B cell (primary cell): ENCODE data around the gene RPS6KL1. TPM values are rescaled to one million over a fixed set of nuclear protein-coding genes. Genes with fewer than 3 reads are reported as not detected.
"Not testable (repeated sequence)": the region's sequence is repeated elsewhere in the genome, so short reads cannot be mapped to it uniquely, and the experiment has no call there.

Experiments
- ATAC-seq: fragments of 200-7000 bp; cut with Tn5 transposase; one replicate; pipeline ENCODE4 v1.10.0; 2021; ENCODE audit warnings: low read depth, mild to moderate bottlenecking, moderate number of reproducible peaks, moderate library complexity
- CTCF ChIA-PET: fragments of 350-600 bp; sonication (Branson Sonifier 250); formaldehyde crosslinking; loops from one replicate; lab custom pipeline; 2021; ENCODE audit warnings: antibody characterized with exemption, inconsistent platforms; lab: Charles Lee
- POLR2A ChIA-PET: fragments of 350-600 bp; sonication (Branson Sonifier 250); formaldehyde crosslinking; loops from one replicate; lab custom pipeline; 2021; ENCODE audit warnings: antibody characterized with exemption; lab: Charles Lee
- DNase-seq: peaks from one replicate; pipeline ENCODE4 v3.0.0; 2013
- H2AFZ ChIP-seq: 2 replicates; pipeline ENCODE4 v1.6.1; 2012; ENCODE audit warnings: mild to moderate bottlenecking, low read depth, low read length; ENCODE audit not compliant: insufficient read depth, poor library complexity, severe bottlenecking
- H3K27ac ChIP-seq, 2 donors: 1 replicate in 1 of 2; 2 replicates in 1 of 2; pipeline ENCODE4 v1.5.1; 2012 to 2013; ENCODE audit warnings: low read length in 2 of 2, mild to moderate bottlenecking in 2 of 2, moderate library complexity in 1 of 2
- H3K27me3 ChIP-seq, 4 experiments: fragments of 200-600 bp in 1 of 4; sonication (generic) in 1 of 4; replicated peaks in 1 of 4; 1 replicate in 2 of 4; 2 replicates in 2 of 4; pipeline versions ENCODE4 v1.6.1 to v1.7.0; 2013 to 2016; ENCODE audit warnings: low read length in 3 of 4, mild to moderate bottlenecking in 2 of 4, mixed read lengths in 1 of 4, moderate library complexity in 1 of 4; ENCODE audit not compliant: insufficient read depth in 4 of 4, control insufficient read depth in 3 of 4; ENCODE audit errors: control extremely low read depth in 1 of 4
- H3K36me3 ChIP-seq, 2 experiments: replicated peaks in 1 of 2; 1 replicate in 1 of 2; 2 replicates in 1 of 2; pipeline versions ENCODE4 v1.6.1 to v1.7.1; 2013; ENCODE audit warnings: low read length in 1 of 2; ENCODE audit not compliant: insufficient read depth in 2 of 2, control insufficient read depth in 1 of 2; ENCODE audit errors: control extremely low read depth in 1 of 2, extremely low read depth in 1 of 2
- H3K4me1 ChIP-seq, 2 donors: fragments of 200-600 bp in 1 of 2; sonication (generic) in 1 of 2; 1 replicate in 1 of 2; 2 replicates in 1 of 2; pipeline versions ENCODE4 v1.5.1 to v1.6.1; 2013 to 2017; ENCODE audit warnings: low read length in 2 of 2; ENCODE audit not compliant: control insufficient read depth in 2 of 2, insufficient read depth in 2 of 2
- H3K4me2 ChIP-seq: replicated peaks from 2 replicates; pipeline ENCODE3; 2012; ENCODE audit warnings: mild to moderate bottlenecking, low read depth, low read length; ENCODE audit not compliant: poor library complexity, severe bottlenecking
- H3K4me3 ChIP-seq, 5 experiments: fragments of 200-600 bp in 1 of 5; sonication (generic) in 1 of 5; 1 replicate in 3 of 5; 2 replicates in 2 of 5; pipeline versions ENCODE4 v1.5.1 to v1.7.0; 2011 to 2016; ENCODE audit warnings: low read length in 4 of 5, mild to moderate bottlenecking in 4 of 5, low read depth in 2 of 5, control low read depth in 1 of 5, moderate library complexity in 1 of 5; ENCODE audit not compliant: insufficient read depth in 1 of 5; ENCODE audit errors: control extremely low read depth in 1 of 5, extremely low read depth in 1 of 5
- H3K79me2 ChIP-seq: fragments of 200-600 bp; sonication (generic); one replicate; pipeline ENCODE4 v1.6.0; 2016; ENCODE audit warnings: low read length; ENCODE audit not compliant: control insufficient read depth, insufficient read depth
- H3K9ac ChIP-seq: fragments of 200-600 bp; sonication (generic); 2 replicates; pipeline ENCODE4 v1.6.1; 2017; ENCODE audit warnings: mild to moderate bottlenecking, low read length, moderate library complexity
- H3K9me3 ChIP-seq, 3 donors: one replicate each; pipeline versions ENCODE4 v1.6.1 to v1.7.1; 2013; ENCODE audit warnings: low read length in 2 of 3; ENCODE audit not compliant: control insufficient read depth in 2 of 3, insufficient read depth in 1 of 3; ENCODE audit errors: control extremely low read depth in 1 of 3
- H4K20me1 ChIP-seq: 2 replicates; pipeline ENCODE4 v1.6.0; 2012; ENCODE audit warnings: mild to moderate bottlenecking, low read length; ENCODE audit not compliant: insufficient read depth, control insufficient read depth, poor library complexity, severe bottlenecking
- H3K27ac Mint-ChIP-seq: one replicate; pipeline ENCODE4 v1.8.0; 2021; ENCODE audit warnings: mixed read lengths
- H3K27me3 Mint-ChIP-seq: one replicate; pipeline ENCODE4 v1.8.0; 2021; ENCODE audit warnings: mixed read lengths
- H3K4me1 Mint-ChIP-seq: one replicate; pipeline ENCODE4 v1.8.0; 2021; ENCODE audit warnings: mixed read lengths
- H3K4me3 Mint-ChIP-seq: one replicate; pipeline ENCODE4 v1.8.0; 2021; ENCODE audit warnings: mixed read lengths
- H3K9me3 Mint-ChIP-seq: one replicate; pipeline ENCODE4 v1.8.0; 2022; ENCODE audit warnings: mixed read lengths; ENCODE audit not compliant: insufficient read depth
- EZH2 ChIP-seq: IDR thresholded peaks from 2 replicates; pipeline ENCODE4 v1.6.1; 2012; ENCODE audit warnings: borderline replicate concordance, low read depth, mild to moderate bottlenecking, moderate library complexity, low read length; ENCODE audit not compliant: insufficient read depth, poor library complexity, severe bottlenecking
- WGBS: methylation state at CpG from one replicate; pipeline ENCODE4 v1.1.5; 2013; ENCODE audit warnings: missing lambda C conversion rate; ENCODE audit not compliant: insufficient coverage; 5-methylcytosine and 5-hydroxymethylcytosine counted together
- intact Hi-C: fragments of 100-400 bp; cut with micrococcal nuclease; formaldehyde crosslinking; loops from one replicate; pipeline ENCODE4 v1.10.0; 2022
- polyA plus RNA-seq: library from polyadenylated mRNA; depleted of rRNA; stranded (reverse); fragments of >200 nt; gene quantifications from 2 replicates; pipeline ENCODE4 v1.2.3, GENCODE V29; 2012
- total RNA-seq, 2 donors: library from RNA; stranded (reverse); fragments of 120-200 nt in 1 of 2; gene quantifications; 1 replicate in 1 of 2; 2 replicates in 1 of 2; pipeline versions ENCODE4 v1.2.3 to v1.2.4, GENCODE V29; 2013 to 2022
- TF ChIP-seq, protein P1 (sequence below): fragments of 200-600 bp; IDR thresholded peaks from one replicate; pipeline ENCODE4 v1.8.0; 2022; ENCODE audit warnings: antibody characterized with exemption, mild to moderate bottlenecking

Gene RPS6KL1
- total and polyA plus RNA-seq, 2 donors (not counting 1 experiment from before 2014, with no cell fraction given), result 3.4 to 4.4 TPM

GRCh38 chr14:74932401-74932901, 9.4 kb upstream of the RPS6KL1 start:
- Mint-ChIP-seq H3K4me3 (no peak overlapping the region), H3K27ac (no peak overlapping the region), H3K4me1 (peaks cover 26% of the 10 kb centered on the region), H3K9me3 (no peaks in the 10 kb centered on the region), H3K27me3 (peaks cover 14% of the 10 kb centered on the region)
- CTCF ChIA-PET, result interaction anchor here (1.4 to 1.8 kb wide), 3 partner anchors 14 to 72 kb away, joined by 4 to 8 read pairs (median 7); no protein-coding TSS in a partner anchor
- under 1% methylated on average over 6 of the region's 6 CpGs for WGBS
- no peak for ATAC-seq
- Histone ChIP-seq H3K36me3 (no peaks in the 10 kb centered on the region), H4K20me1 (no peaks in the 10 kb centered on the region), H2AFZ (no peak overlapping the region), H3K9me3 (no peaks in the 10 kb centered on the region), H3K79me2 (no peaks in the 10 kb centered on the region), H3K4me2 (no peak overlapping the region), H3K4me1 (peaks cover 16 to 17% of the 10 kb centered on the region in 2 donors), H3K9ac (no peak overlapping the region), H3K27me3 (peaks cover 0 to 4% (median 0%) of the 10 kb centered on the region in 4 experiments), H3K27ac (no peak overlapping the region), H3K4me3 (no peak overlapping the region)
- intact Hi-C loops, result no loop called here
- TF ChIP-seq, protein P1, sequence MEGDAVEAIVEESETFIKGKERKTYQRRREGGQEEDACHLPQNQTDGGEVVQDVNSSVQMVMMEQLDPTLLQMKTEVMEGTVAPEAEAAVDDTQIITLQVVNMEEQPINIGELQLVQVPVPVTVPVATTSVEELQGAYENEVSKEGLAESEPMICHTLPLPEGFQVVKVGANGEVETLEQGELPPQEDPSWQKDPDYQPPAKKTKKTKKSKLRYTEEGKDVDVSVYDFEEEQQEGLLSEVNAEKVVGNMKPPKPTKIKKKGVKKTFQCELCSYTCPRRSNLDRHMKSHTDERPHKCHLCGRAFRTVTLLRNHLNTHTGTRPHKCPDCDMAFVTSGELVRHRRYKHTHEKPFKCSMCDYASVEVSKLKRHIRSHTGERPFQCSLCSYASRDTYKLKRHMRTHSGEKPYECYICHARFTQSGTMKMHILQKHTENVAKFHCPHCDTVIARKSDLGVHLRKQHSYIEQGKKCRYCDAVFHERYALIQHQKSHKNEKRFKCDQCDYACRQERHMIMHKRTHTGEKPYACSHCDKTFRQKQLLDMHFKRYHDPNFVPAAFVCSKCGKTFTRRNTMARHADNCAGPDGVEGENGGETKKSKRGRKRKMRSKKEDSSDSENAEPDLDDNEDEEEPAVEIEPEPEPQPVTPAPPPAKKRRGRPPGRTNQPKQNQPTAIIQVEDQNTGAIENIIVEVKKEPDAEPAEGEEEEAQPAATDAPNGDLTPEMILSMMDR, result no peak
- TF ChIP-seq EZH2, result no peak
- POLR2A ChIA-PET, result no interaction called here
- DNase-seq, result no peak

DNA sequence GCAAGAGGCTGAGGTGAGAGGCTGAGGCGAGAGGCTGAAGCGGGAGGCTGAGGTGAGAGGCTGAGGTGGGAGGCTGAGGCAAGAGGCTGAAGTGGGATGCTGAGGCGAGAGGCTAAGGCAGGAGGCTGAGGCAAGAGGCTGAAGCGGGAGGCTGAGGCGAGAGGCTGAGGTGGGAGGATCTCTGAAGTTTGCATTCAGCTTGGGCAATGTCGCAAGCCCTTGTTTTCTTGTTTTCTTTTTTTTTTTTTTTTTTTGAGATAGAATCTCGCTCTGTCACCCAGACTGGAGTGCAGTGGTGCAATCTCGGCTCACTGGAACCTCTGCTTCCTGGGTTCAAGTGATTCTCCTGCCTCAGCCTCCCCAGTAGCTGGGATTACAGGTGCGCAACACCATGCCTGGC, 8.7 kb upstream of the RPS6KL1 start:
- H3K36me3 ChIP-seq, H4K20me1 ChIP-seq, intact Hi-C loops, H3K27ac Mint-ChIP-seq, H3K9ac ChIP-seq, POLR2A ChIA-PET, H3K9me3 ChIP-seq, H3K27me3 ChIP-seq, H2AFZ ChIP-seq, H3K4me3 ChIP-seq, DNase-seq, H3K4me2 ChIP-seq, H3K4me3 Mint-ChIP-seq, ATAC-seq, H3K27ac ChIP-seq, H3K9me3 Mint-ChIP-seq, H3K79me2 ChIP-seq: not testable (repeated sequence)
- peaks cover 17% of the 10 kb centered on the region for H3K27me3 Mint-ChIP-seq
- CTCF ChIA-PET, result interaction anchor here (1.4 to 1.8 kb wide), 3 partner anchors 14 to 71 kb away, joined by 4 to 8 read pairs (median 7); no protein-coding TSS in a partner anchor
- WGBS, result 94% methylated on average over 7 of the region's 9 CpGs
- peaks cover 16 to 17% of the 10 kb centered on the region in 2 donors for H3K4me1 ChIP-seq
- H3K4me1 Mint-ChIP-seq, result peaks cover 21% of the 10 kb centered on the region
